HepG2 (cell line): Measurements from ENCODE around the gene GJB6. TPM values are rescaled to one million over a fixed set of nuclear protein-coding genes. Genes with fewer than 3 reads are reported as not detected.

Experiments
- ATAC-seq: fragments of 200-7000 bp; cut with Tn5 transposase; 3 replicates; pipeline ENCODE4 v1.9.1; 2020; ENCODE audit warnings: mild to moderate bottlenecking, moderate library complexity
- BruUV-seq: library from RNA; stranded (reverse); fragments of 400-500 nt; replicated peaks from 2 replicates; lab custom pipeline; 2021; lab: Mats Ljungman, UMichigan
- CTCF ChIA-PET: fragments of 300-600 bp; formaldehyde crosslinking; extraction: SDS; loops from one replicate; lab custom pipeline; 2021; ENCODE audit warnings: low total read pairs, inconsistent platforms, low intra/inter-chr PET ratio; lab: Yijun Ruan, JAX
- POLR2A ChIA-PET: fragments of 350-600 bp; sonication (Branson Sonifier 250); formaldehyde crosslinking; loops from one replicate; lab custom pipeline; 2020; ENCODE audit warnings: antibody characterized with exemption, inconsistent platforms; lab: Yijun Ruan, JAX
- DNase-seq: peaks from one replicate; pipeline ENCODE4 v3.0.0-alpha.2; 2015; ENCODE audit warnings: low spot score
- FAIRE-seq: peaks from 3 replicates; lab custom pipeline; 2011; peaks lifted over from hg19 to GRCh38; lab: Jason Lieb, UNC
- H2AFZ ChIP-seq: one replicate; pipeline ENCODE4 v1.6.1; 2011; ENCODE audit warnings: low read length, inconsistent platforms
- H3K27ac ChIP-seq: fragments of 300-600 bp; 3 replicates; pipeline ENCODE4 v1.8.0; 2011; ENCODE audit warnings: mixed run types, mild to moderate bottlenecking, mixed read lengths, low read length, inconsistent platforms; ENCODE audit not compliant: insufficient read depth; ENCODE audit errors: extremely low read length
- H3K27me3 ChIP-seq, 2 experiments: fragments of 200-600 bp in 1 of 2; 2 replicates in 1 of 2; 3 replicates in 1 of 2; pipeline versions ENCODE4 v1.6.0 to v1.8.0; 2011; ENCODE audit warnings: low read length in 2 of 2, mild to moderate bottlenecking in 2 of 2, moderate library complexity in 2 of 2, inconsistent platforms in 1 of 2; ENCODE audit not compliant: insufficient read depth in 2 of 2, control insufficient read depth in 1 of 2
- H3K36me3 ChIP-seq, 2 experiments: fragments of 200-600 bp in 1 of 2; replicated peaks in 1 of 2; 2 replicates in 1 of 2; 3 replicates in 1 of 2; pipeline versions ENCODE4 v1.5.1 to v1.8.0; 2011; ENCODE audit warnings: low read length in 2 of 2, inconsistent platforms in 1 of 2; ENCODE audit not compliant: insufficient read depth in 2 of 2, control insufficient read depth in 1 of 2
- H3K4me1 ChIP-seq: 2 replicates; pipeline ENCODE4 v1.5.1; 2012; ENCODE audit warnings: low read length, inconsistent platforms; ENCODE audit not compliant: insufficient read depth
- H3K4me2 ChIP-seq: 2 replicates; pipeline ENCODE4 v1.6.0; 2011; ENCODE audit warnings: low read depth, low read length, inconsistent platforms
- H3K4me3 ChIP-seq, 3 experiments: fragments of 200-600 bp in 1 of 3; sonication (generic), shearing (Covaris generic) in 1 of 3; replicated peaks in 1 of 3; 2 replicates each; pipeline ENCODE4 v1.5.1; 2011 to 2016; ENCODE audit warnings: low read length in 3 of 3, inconsistent platforms in 2 of 3, low read depth in 2 of 3, mild to moderate bottlenecking in 2 of 3, control low read depth in 1 of 3, mixed read lengths in 1 of 3; ENCODE audit not compliant: insufficient read depth in 1 of 3
- H3K79me2 ChIP-seq: one replicate; pipeline ENCODE4 v1.6.1; 2011; ENCODE audit warnings: low read length, inconsistent platforms; ENCODE audit not compliant: insufficient read depth
- H3K9ac ChIP-seq: 2 replicates; pipeline ENCODE4 v1.6.0; 2011; ENCODE audit warnings: mild to moderate bottlenecking, low read depth, low read length, inconsistent platforms; ENCODE audit not compliant: insufficient read depth
- H3K9me3 ChIP-seq: 2 replicates; pipeline ENCODE4 v1.5.1; 2012; ENCODE audit warnings: mild to moderate bottlenecking, low read length
- H4K20me1 ChIP-seq: 2 replicates; pipeline ENCODE4 v1.6.0; 2011; ENCODE audit warnings: inconsistent platforms, mild to moderate bottlenecking, low read length, moderate library complexity; ENCODE audit not compliant: insufficient read depth
- CBFB ChIP-seq: sonication (generic); formaldehyde crosslinking; IDR thresholded peaks from 2 replicates; pipeline ENCODE4 v1.4.0; 2020; ENCODE audit warnings: missing genetic modification reagents
- HMG20B ChIP-seq: conservative IDR thresholded peaks from 2 replicates; pipeline ENCODE4 v1.6.1; 2016; ENCODE audit warnings: missing genetic modification reagents, missing compliant biosample characterization
- HNRNPL ChIP-seq: fragments of 200-400 bp; formaldehyde crosslinking; IDR thresholded peaks from 2 replicates; pipeline ENCODE4 v1.6.1; 2017; ENCODE audit warnings: mild to moderate bottlenecking, low read depth, low read length
- HNRNPUL1 ChIP-seq: fragments of 200-400 bp; formaldehyde crosslinking; IDR thresholded peaks from 2 replicates; pipeline ENCODE4 v1.6.1; 2017; ENCODE audit warnings: low read depth, mild to moderate bottlenecking, low read length, moderate library complexity
- ISL2 ChIP-seq: sonication (generic); formaldehyde crosslinking; IDR thresholded peaks from 2 replicates; pipeline ENCODE4 v1.5.0; 2020; ENCODE audit warnings: missing genetic modification reagents
- KLF15 ChIP-seq: sonication (generic); formaldehyde crosslinking; IDR thresholded peaks from 2 replicates; pipeline ENCODE4 v1.8.1; 2023; ENCODE audit warnings: borderline replicate concordance, mild to moderate bottlenecking, inconsistent platforms, missing genetic modification reagents, mixed read lengths
- KMT2A ChIP-seq: sonication (generic); formaldehyde crosslinking; IDR thresholded peaks from 2 replicates; pipeline ENCODE4 v1.4.0; 2020; ENCODE audit warnings: missing genetic modification reagents
- NR3C1 ChIP-seq: sonication (generic); formaldehyde crosslinking; IDR thresholded peaks from 2 replicates; pipeline ENCODE4 v1.4.0; 2020; ENCODE audit warnings: missing genetic modification reagents
- SALL2 ChIP-seq: sonication (generic); formaldehyde crosslinking; IDR thresholded peaks from 2 replicates; pipeline ENCODE4 v1.8.1; 2023; ENCODE audit warnings: mild to moderate bottlenecking, missing genetic modification reagents, inconsistent platforms
- SRY ChIP-seq: sonication (generic); formaldehyde crosslinking; IDR thresholded peaks from 2 replicates; pipeline ENCODE4 v1.8.0; 2022; ENCODE audit warnings: mild to moderate bottlenecking, missing genetic modification reagents
- ZFP36 ChIP-seq: fragments of 150-350 bp; IDR thresholded peaks from 2 replicates; pipeline ENCODE4 v1.6.1; 2018; ENCODE audit warnings: borderline replicate concordance, low read length, low read depth; ENCODE audit not compliant: partially characterized antibody
- ZNF253 ChIP-seq: sonication (generic); formaldehyde crosslinking; IDR thresholded peaks from 2 replicates; pipeline ENCODE4 v1.8.0; 2022; ENCODE audit warnings: mild to moderate bottlenecking, missing genetic modification reagents, borderline replicate concordance
- ZNF274 ChIP-seq: sonication (generic); formaldehyde crosslinking; IDR thresholded peaks from 2 replicates; pipeline ENCODE4 v1.5.1; 2020; ENCODE audit warnings: mild to moderate bottlenecking, missing genetic modification reagents
- ZNF556 ChIP-seq: sonication (generic); formaldehyde crosslinking; IDR thresholded peaks from 2 replicates; pipeline ENCODE4 v1.4.0; 2020; ENCODE audit warnings: mild to moderate bottlenecking, missing genetic modification reagents, borderline replicate concordance
- ZNF652 ChIP-seq: IDR thresholded peaks from 2 replicates; pipeline ENCODE4 v1.6.1; 2016; ENCODE audit warnings: low read depth, borderline replicate concordance
- ZNF782 ChIP-seq: sonication (generic); formaldehyde crosslinking; IDR thresholded peaks from 2 replicates; pipeline ENCODE4 v1.4.0; 2020; ENCODE audit warnings: missing genetic modification reagents, mild to moderate bottlenecking, borderline replicate concordance
- ZSCAN20 ChIP-seq: sonication (generic); formaldehyde crosslinking; IDR thresholded peaks from 2 replicates; pipeline ENCODE4 v1.4.0; 2020; ENCODE audit warnings: missing genetic modification reagents, mild to moderate bottlenecking, borderline replicate concordance
- WGBS: methylation state at CpG from one replicate; pipeline ENCODE4 v1.1.6; 2017; ENCODE audit warnings: low lambda C conversion rate; 5-methylcytosine and 5-hydroxymethylcytosine counted together
- in situ Hi-C: cut with HindIII; loops from 2 replicates; pipeline ENCODE4 v1.10.0; 2017; ENCODE audit warnings: low pct_unique_long_range_greater_than_20kb; ENCODE audit not compliant: extremely low pct_ligation_motif_present
- intact Hi-C: fragments of 100-400 bp; cut with micrococcal nuclease; formaldehyde crosslinking; loops from one replicate; pipeline ENCODE4 v1.10.0; 2022; ENCODE audit not compliant: unreplicated experiment
- polyA plus RNA-seq, 8 experiments: library from polyadenylated mRNA; depleted of rRNA in 3 of 8; stranded (reverse) in 7 of 8; unstranded in 1 of 8; fragments of >200 nt; fragmentation: Illumina TruSeq in 4 of 8; extraction: Trizol in 4 of 8; gene quantifications; 2 replicates each; pipeline versions ENCODE4 v1.2.1 to v1.2.3, GENCODE V29; 2011 to 2016; ENCODE audit warnings: low read depth in 4 of 8, missing spikeins in 1 of 8, mixed read lengths in 1 of 8; ENCODE audit not compliant: insufficient read depth in 1 of 8
- total RNA-seq, 5 experiments: library from RNA; depleted of rRNA; stranded (reverse); fragments of >200 nt; fragmentation: Illumina TruSeq; extraction: Trizol; gene quantifications; 2 replicates each; pipeline ENCODE4 v1.2.3, GENCODE V29; 2016; ENCODE audit warnings: low read depth in 1 of 5
- TF ChIP-seq, protein P1 (sequence below): IDR thresholded peaks from 2 replicates; pipeline ENCODE4 v1.6.1; 2016

GJB6 gene
- total and polyA plus RNA-seq, 2 of the 13 experiments (the other 11 are each of a cell fraction or from before 2014, with no cell fraction given), result not detected

DNA sequence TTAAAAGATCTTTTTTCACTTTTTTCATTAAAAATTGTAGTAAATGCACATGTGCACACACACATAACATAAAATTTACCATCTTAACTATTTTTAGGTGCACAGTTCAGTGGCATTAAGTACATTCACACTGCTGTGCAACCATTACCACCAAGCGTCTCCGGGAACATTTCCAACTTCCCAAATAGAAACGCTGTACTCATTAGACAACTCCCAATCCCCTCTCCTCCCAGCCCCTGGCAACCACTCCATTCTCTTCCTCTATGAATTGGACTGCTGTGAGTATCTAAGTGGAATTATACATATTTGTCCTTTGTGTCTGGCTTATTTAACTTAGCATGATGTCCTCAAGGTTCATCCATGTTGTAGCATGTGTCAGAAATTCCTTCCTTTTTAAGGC lies 50.9 kb downstream of the GJB6 start:
- ChIA-PET CTCF (no interaction called here), POLR2A (no interaction called here)
- TF ChIP-seq ZNF652 (CRISPR knock-in tag), result no peak
- no peak for TF ChIP-seq HMG20B
- TF ChIP-seq HNRNPUL1, result no peak
- no peak for TF ChIP-seq ZNF274
- no peak for TF ChIP-seq ZNF782 (CRISPR knock-in tag)
- TF ChIP-seq ZSCAN20, result no peak
- no peak for TF ChIP-seq ZNF556
- TF ChIP-seq NR3C1, result no peak
- TF ChIP-seq ISL2 (CRISPR knock-in tag), result no peak
- TF ChIP-seq CBFB (CRISPR knock-in tag), result no peak
- TF ChIP-seq KMT2A (CRISPR knock-in tag), result no peak
- TF ChIP-seq ZFP36, result no peak
- no peak for TF ChIP-seq HNRNPL
- no peak for TF ChIP-seq SALL2 (CRISPR knock-in tag)
- no peak for TF ChIP-seq SRY (CRISPR knock-in tag)
- no peak for TF ChIP-seq ZNF253 (CRISPR knock-in tag)
- no peak for TF ChIP-seq KLF15 (CRISPR knock-in tag)
- TF ChIP-seq, protein P1, sequence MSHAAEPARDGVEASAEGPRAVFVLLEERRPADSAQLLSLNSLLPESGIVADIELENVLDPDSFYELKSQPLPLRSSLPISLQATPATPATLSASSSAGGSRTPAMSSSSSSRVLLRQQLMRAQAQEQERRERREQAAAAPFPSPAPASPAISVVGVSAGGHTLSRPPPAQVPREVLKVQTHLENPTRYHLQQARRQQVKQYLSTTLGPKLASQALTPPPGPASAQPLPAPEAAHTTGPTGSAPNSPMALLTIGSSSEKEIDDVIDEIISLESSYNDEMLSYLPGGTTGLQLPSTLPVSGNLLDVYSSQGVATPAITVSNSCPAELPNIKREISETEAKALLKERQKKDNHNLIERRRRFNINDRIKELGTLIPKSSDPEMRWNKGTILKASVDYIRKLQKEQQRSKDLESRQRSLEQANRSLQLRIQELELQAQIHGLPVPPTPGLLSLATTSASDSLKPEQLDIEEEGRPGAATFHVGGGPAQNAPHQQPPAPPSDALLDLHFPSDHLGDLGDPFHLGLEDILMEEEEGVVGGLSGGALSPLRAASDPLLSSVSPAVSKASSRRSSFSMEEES (CRISPR knock-in tag), result no peak
- no peak overlapping the region for H2AFZ ChIP-seq
- no peak overlapping the region for H3K27ac ChIP-seq
- intact Hi-C loops, result loop anchor here (5.0 kb wide), 1 partner anchor 741 kb away; no protein-coding TSS in a partner anchor
- no peaks in the 10 kb centered on the region for H3K9me3 ChIP-seq
- H3K4me3 ChIP-seq, result no peak overlapping the region
- no TSS peak for BruUV-seq
- in situ Hi-C loops, result loop anchor here (10.0 kb wide), 1 partner anchor 744 kb away; no protein-coding TSS in a partner anchor
- FAIRE-seq, result no peak
- no peak for DNase-seq
- 24% methylated on average over 3 of the region's 3 CpGs for WGBS
- peaks cover 2 to 9% of the 10 kb centered on the region in 2 experiments; a peak in 3 of 5 replicates for H3K27me3 ChIP-seq
- no peaks in the 10 kb centered on the region for H3K4me1 ChIP-seq
- ATAC-seq, result no peak
- no peaks in the 10 kb centered on the region for H3K79me2 ChIP-seq
- no peak overlapping the region for H3K9ac ChIP-seq
- H3K4me2 ChIP-seq, result no peak overlapping the region
- no peaks in the 10 kb centered on the region for H4K20me1 ChIP-seq
- no peaks in the 10 kb centered on the region for H3K36me3 ChIP-seq
